Activated T-cell treated with anti-CD3 and anti-CD28 coated beads, Interleukin-2, amount 50 U/mL, for 1 hour (primary cell): ENCODE measurements around the gene ITGB1.

ENCODE experiments used
- DNase-seq: peaks from one replicate; pipeline ENCODE4 v3.0.0-alpha.2; 2020

Gene ITGB1

DNA sequence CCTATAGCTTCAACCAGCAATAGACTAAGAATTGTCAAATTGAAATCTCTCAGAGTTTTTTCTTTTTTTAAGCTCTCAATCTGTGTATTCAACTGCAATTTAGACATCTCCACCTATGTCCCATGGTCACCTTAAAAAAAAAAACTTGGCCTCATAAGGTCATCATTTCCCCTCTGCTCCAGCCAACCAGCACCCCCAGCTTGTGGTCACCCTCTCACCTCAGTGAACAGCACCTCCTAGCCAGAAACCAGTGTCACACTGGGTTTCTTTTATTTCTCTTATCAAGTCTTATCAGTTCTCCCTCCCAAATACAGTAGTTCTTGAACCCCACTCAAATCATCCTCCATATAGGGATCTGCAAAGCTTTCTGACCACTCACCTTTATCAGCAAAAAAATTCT is 4.0 kb downstream of the ITGB1 start:
- no peak for DNase-seq

DNA sequence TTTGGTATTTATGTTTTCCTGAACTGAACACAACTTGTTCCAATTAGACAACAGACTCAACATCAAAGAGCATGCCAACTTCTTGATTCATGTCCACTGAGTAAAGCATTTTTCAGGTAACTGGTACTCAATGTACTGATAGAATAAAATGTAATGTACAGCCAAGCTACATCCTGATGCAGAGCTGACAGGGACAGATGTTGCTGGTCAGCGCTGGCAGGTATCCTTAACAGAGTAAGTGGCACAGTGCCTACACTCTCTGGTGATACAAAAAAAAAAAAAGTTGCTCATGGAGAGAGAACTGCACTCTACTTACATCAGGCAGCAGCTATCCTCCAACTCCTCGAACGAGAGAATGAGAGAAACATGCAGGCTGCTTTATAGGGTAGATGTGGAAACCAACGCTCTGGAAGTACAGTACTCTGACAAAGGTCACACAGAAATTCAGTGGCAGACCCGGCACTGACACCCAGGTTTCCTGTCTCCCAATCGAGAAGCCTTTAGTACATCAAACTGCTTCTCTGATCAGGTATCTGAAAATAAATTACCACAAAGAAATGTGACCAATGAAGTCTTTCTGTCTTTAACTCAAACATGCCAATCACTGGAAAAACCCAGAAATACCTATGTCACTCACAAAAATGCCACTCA is 4.6 kb downstream of the ITGB1 start:
- no peak for DNase-seq

DNA sequence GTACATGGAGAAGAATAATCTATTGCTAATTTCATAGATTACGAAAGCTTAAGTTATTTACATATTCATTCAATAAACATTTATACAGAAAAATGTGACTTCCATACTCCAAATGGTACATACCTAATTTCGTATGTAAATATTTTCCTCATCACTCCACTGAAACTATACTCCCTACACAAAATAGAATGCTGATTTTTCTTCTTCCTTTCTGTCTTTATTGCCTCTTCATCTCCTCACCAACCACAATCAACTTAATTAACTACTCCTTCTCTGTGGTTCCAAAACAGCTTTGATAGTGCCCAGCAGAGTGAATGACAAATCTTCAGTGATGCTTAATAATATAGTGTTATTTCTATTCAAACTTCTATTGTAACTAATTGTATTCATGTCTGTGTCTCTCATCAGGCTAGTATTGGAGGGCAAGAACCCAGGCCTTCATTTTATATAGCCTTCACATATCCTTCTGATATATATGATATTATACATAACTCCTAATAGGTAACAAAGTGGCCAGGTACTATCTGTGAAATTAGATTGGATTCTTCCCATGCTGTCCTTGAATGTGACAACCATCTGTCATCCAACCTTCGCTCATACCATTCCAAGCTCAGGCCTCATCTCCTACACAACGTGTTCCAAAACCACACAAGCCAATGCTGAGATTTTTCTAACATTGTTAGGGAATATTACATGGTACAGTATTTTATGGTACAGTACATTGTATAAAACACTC is 5.3 kb downstream of the ITGB1 start:
- no peak for DNase-seq

DNA sequence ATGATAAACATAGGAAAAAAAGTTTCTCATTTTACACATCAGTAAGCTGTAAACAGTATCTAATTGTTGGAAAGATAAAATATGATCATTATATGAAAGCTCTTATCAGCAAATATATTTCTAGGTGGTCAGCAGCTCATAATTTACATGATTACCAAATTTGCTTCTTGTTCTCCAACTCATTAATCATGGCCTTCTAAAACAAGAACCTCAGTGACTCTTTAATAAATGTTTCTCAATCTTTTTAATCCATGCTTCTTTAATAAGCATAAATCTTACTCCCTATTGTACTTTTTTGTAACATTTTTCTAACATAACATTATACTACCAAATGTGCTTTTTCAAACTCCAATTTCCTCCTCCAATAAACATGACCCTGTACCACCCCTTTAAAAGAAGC is 5.9 kb downstream of the ITGB1 start:
- DNase-seq: no peak

DNA sequence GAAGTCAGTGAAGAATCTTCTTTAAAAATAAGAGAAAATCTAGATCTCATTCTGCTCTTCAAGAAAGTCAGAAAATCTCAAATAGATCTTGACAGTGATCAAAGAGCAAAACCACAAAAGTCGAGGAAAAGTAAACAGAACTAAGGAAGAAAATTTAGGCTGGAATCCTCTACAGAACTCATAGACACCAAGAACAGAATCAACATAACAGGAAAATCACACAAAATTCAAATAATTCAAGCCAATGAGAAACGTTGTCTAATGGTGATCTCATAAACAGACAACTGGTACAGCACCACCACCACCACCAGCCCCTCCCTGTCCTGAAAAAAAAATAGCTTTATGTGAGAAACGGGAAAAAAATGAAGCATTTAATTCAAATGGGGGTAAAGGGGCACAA is 6.9 kb downstream of the ITGB1 start:
- DNase-seq: no peak

DNA sequence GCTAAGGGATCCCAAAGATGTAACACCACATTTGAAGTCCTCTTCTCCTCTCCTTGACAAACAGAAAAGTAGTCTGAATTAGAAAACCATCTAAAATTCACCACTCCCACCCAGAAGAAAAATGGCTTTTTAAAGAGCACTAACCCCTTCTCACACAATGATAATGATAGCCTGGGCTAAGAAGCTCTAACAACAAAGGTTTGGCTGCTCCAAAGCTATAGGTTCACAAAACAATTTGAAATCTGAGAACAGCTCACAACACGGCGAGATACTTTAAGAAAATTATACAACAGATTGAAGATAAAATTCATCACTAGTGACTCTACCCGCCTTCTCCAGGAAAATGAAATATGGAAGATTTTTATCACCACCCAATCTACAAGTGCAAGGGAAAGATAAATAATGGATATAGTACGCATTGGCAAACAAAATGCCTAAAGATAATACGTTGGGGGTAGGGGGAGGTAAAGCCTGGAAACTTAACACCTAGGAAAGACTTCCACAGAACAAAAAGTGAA is 7.4 kb downstream of the ITGB1 start:
- no peak for DNase-seq

DNA sequence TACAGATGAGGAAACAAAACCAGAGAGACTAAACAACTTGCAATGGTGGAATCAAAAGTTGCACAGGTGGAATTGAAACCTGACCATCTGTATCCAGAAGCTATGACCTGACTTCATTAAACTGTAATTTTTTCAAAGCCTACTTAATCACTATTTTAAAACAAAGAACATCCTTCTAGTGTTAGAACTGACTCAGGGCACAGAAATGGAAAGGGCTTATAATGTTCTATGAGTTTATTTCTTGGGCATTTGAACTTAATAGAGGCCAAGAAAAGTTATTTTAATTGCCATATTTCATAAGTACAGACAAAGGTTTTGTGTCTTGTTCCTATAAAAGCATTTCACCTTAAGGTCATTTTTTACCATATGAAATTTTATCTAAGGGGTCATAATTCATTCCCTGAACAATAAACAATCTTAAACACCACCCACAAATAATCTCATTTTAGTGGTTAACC is 8.8 kb downstream of the ITGB1 start:
- DNase-seq: no peak

DNA sequence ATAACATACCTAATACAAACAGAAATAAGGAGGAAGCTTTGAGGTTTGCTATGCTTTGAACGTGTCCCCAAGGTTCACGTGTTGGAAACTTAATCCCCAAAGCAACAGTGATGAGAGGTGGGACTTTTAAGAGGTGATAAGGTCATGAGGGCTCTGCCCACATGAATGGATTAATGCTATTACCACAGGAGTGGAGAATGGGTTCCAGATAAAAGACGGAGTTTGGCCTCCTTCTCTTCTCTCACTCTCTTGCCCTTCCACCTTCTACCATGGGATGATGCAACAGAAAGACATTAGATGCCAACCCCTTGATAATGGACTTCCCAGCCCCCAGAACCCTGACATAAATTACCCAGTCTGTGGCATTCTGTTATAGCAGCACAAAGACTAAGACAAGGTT is 9.6 kb downstream of the ITGB1 start:
- DNase-seq: no peak

DNA sequence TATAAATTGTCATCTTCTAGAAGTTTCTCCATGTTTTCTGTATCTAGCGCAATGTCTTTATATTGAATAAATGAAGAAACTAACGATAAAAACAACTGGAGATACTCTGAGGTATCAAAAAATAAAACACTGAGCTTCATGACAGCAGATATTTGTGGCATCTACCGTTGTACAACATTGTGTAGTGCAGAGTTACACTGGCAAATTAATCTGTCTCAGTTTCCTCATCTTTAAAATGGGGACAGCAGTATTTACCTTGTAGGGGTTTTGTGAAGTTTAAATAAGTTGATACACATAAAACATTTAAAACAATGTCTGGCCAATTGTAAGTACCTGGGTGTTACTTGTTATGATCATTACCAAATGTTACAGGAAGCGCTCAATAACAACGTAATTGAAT is 10.4 kb downstream of the ITGB1 start:
- no peak for DNase-seq

DNA sequence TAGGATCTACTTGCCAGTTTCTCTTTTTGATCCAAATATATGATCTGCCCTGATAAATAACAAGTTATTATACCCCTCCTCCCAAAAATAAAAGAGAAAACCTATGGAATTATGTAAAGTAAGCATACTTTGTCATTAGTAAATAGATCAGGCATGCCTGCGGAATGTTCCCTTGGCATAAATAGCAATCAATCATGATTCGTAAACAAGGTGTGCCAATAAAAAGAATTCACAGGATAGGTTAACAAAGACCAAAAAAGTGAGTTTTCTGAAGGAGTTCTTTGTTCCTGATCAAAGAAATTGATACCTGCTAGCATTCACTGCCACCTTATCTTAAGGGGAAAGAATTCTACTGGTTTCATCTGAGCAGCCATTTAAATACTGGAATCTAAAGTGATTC is 11.9 kb downstream of the ITGB1 start:
- no peak for DNase-seq

DNA sequence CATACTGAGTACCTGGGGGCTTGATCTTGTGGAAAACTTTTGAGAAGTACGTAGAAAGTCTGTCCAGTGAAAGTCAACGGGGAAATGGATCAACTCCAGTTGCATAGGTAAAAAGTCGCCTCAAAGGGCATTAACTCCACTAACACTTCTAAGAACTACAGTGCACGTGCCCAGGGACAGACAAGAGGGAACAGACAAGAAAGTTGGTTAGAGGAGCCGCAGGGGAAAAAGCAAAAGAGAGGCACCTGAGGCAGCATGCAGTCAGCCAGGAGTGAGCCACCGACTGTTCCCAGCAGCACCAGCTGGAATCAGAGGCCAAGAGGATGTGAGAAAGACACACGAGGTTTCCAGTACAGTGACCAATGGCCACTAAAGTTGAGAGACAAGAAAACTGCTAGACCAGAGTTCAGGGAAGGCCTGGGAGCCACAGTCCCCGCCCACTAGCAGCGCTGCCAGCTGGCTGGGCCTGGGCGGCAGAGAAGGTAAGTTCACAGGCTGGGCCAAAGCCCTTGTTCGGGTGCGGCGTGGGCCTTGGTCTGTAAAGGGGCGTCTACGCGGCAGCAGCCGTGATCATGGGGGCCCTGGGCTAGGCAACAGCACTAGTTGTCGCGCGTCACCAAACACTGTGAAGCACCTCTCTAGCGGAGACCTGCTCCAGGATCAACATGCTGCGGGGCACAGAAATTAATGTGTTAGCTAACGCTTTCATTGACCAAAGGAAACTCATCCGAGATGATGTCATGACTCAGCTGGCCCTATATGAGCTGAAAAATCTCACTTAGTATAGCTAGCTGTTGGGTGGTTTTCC is 14.0 kb downstream of the ITGB1 start:
- DNase-seq: no peak

DNA sequence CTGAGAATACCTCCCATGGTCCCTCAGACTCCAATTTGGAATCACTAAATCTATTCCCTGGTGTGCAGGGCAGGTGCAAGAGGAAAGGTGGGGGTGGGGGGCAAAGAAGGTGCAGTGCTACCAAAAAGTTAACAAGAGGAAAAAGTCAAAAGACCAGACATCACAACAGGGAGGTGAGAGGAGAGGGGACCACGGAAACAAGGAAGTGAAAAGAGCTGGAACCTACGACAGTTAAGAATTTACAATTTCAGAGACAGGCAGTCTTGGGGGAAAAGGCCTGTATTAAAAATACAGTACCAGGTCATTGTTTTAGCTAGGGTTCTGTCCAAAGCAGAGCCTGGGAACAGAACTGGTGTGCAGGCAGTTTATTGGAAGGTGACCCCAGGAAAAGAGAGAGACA is 14.6 kb downstream of the ITGB1 start:
- DNase-seq: no peak

DNA sequence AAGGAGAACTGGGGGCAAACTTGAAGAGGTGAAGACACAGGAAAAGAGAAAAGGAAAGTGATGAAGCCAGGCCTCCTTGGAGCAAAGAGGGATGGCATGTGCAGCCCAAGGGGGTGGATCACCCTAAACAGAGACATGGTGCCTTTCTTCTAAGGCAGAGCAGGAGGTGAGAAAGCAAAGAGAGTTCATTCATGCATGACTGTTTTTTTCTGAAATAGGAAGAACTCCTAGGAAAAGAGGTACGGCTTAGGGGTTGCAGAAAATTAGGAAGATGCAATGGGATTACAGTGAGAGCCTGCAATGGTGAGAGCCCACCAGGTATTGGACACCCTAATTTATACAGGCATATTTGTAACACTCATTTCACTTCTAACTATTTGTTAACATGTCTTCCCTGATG is 15.9 kb downstream of the ITGB1 start:
- no peak for DNase-seq

DNA sequence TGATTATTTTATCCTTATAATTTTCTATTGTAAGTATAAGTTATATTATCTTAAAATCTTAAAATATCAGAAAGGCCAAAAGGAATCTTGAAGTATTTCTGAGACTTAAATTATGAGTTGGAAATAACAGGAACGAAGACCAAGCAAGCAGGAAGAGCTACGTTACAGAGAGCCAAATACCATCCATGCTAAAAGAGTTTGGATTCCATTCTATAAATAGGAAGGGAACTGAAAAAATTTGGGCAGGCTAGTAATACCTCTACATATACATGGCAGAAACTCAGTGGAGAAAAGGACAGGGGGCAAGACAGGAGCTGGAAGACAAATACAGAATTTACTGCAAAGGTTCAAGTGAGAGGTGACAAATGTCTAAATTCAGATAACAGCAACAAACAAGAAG is 16.7 kb downstream of the ITGB1 start:
- DNase-seq: no peak

DNA sequence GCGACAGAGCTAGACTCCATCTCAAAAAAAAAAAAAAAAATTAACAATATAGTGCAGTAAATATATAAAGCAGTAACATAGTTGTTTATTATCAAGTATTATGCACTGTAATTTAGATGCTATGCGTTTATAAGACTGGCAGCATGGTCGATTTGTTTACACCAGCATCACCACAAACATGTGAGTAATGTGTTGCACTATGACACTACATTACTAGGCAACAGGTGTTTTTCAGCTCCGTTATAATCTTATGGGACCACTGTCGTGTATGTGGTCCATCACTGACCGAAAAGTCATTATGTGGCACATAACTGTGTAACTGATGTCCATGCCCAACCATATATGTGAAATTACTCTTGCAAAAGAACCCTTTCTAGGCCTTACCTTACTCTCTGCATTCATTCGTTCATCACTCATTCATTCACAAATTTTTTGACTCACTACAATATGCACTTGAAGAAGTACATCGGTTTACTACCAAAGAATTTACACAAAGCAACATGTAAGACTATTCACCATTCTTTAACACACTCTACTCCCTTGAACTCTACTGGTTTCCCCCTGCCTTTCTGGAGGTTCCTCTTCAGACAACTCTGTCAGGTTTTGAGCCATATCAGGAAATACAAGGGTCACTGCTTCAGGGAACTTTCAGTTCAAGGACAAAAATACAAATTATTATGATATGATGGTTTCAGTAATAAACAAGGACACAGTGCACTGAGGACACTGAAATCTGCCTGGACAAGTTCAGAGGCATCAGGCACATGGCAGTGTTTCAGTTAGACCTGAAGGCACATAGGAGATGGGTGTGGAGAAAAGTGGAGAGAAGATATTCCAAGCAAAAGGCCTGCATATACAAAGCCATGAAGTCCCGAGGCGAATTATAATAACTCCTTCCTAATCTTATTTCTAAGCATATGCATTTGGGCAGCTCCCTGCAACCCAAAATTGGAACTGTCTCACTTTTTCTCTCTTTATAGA is 17.4 kb downstream of the ITGB1 start:
- DNase-seq: no peak

DNA sequence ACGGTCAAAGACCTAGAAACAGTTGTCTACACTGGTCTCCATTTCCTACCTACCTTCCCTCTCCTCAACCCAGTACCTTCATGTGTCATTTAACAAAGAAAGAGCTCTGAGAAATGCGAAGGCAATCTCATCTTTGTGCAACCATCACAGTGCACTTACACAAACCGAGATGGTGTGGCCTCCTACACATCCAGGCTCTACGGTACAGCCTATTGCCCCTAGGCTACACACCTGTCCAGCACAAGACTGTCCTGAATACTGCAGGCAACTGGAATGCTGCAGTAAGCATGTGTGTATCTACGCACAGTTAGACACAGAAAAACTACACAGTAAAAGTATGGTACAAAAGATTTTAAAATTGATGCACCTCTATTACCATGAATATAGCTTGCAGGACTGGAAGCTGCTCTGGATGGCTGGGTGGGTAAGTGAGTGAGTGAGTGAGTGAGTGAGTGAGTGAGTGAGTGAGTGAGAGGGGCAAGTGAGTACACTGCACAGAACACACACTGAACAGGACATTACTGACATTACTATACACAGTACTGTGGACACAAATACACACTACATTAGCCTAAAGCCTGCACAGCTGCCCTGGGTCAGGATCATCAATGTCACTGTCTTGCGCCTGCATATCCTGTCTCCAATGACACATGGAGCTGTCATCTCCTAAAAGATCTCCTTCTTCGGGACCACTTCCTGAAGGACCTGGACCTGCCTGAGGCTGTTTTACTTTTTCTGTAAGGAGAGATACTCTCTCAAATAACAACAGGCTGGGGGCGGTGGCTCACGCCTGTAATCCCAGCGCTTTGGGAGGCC is 18.5 kb downstream of the ITGB1 start:
- no peak for DNase-seq

DNA sequence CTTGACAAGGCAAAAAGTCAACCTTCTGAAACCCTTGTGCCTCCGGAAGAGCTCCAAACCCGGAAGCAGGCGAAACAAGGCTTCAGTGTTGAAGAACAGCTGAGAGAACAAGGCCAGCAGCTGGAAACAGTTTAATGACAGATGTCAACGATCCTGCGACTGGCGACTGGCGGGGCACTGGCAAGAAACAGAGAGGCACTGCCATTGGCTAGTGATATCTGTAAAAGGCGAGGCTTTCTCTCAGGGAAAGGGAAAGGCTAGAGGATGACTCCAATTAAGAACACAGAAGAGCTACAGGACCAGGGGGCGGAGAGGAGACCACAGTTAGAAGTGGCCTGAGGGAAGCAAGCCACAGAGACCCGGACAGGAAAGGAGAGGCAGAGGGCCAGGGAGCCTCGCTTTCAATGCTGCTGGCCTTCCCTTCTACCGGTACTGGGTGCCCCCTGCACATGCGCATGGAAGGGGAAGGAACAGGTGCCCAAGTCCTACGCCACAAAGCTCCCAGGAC is 19.4 kb downstream of the ITGB1 start:
- DNase-seq: no peak

DNA sequence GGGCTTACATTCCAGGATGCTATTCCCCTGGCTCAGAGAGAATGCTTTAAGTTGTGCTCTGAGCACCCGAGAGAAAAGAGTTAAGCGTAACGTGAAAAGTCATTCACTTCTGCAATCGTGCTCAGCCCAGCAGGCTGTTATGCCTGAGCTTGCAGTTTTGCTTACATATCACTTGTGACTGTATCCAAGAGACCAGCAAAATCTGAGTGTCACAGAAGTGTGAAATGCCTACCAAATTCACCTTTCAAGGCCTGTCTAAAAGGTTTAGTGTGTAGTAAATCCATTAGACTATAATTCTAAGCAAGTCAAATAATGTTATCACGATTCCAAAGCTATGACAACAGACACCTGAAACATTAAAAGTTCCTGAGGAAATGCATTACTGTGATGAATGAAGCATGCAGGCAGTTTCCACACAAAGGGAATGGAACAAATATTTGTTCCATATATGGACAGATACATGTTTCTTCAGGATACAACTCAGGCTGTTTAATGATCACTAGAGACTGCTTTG is 20.1 kb downstream of the ITGB1 start:
- no peak for DNase-seq

DNA sequence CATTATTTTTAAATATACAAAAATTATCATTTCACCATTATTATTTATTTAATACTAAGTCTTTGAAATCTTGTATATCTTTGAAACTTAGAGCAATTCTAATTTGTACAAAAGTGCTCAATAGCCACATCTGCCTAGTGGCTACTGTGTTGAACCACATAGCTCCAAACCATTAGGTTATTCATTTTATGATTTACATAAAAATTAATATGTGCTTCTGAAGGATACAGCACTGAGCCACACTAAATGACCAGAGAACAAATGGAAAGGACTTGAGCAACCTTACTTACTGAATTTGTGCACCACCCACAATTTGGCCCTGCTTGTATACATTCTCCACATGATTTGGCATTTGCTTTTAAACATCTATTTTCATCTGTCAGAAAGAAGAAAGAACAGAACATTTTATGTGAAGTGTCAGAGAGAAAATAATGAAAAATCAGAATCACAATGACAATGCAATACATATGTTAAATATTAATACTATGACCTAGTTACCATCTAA is 25.8 kb downstream of the ITGB1 start:
- no peak for DNase-seq

DNA sequence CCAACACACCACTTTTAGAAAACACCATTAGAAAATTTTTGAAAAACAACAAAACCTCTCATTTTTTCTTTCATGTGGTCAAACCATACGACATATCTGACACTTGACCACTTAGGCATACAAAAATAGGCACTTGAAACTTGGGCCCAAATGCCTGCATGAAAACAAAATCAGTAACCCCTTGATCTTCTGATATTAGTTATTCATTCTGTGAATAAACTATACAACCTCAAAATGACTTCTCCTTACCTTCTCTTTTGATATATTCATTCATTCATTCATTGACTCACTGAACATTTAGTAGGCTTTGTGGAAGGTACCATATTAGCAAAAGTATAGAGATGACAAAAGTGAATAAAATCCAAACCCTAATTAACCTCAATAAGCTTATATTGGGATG is 26.4 kb downstream of the ITGB1 start:
- no peak for DNase-seq

DNA sequence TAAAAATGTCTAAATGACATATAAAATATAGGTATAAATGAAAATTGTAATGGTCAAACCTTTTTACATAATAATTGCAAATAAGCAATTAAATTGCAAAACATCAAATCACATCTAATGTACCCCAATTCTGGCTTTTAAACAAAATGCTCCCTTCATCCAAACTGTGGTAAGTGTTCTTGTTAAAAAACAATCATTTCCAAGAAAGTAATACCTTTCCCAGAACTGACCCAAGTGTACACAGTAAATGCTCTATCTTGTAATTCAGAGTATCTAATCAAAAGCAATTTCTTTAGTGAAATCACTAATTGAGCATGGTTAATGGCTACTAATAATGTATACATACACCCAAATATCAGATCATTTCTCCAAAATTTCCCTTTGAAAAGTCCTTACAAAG is 28.0 kb downstream of the ITGB1 start:
- DNase-seq: no peak
